Right hindlimb (tissue), 1 donor: Measurements from ENCODE around the gene RIBC1.
A peak's percentile ranks its signal among the peaks of the same experiment; 100 is the strongest.
"Not testable (repeated sequence)": the region's sequence is repeated elsewhere in the genome, so short reads cannot be mapped to it uniquely, and the experiment has no call there.

Experiments used
- DNase-seq: peaks from one replicate; pipeline ENCODE4 v3.0.0-alpha.2; 2018

The RIBC1 gene

DNA sequence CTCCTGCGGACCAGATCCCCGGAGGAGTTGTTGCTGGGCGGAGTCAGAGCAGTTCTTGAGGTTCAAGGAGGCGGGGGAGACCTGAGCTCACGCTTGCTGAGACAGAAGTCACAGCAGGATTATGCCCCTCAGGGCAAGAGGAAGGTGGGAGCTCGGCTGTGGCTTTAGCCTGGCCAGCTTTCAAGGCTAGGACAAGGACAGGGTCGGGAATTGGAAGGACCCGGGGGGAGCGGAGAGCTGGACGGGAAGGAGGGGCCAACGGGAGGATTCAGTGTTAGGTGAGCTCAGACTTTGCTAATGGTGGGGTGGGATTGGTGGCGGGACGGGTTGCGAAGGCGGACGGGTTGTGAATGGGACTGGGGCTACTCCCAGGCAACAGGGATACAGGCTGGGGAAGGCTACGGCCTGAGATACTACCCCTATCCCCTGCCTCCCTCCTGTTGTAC lies at the start of gene RIBC1:
Gene RIBC1 (plus strand): TSS at position 13 of the 446 bp plus-strand sequence. CDS start 3,404 bp downstream, outside the sequence.
- DNase-seq: no peak

DNA sequence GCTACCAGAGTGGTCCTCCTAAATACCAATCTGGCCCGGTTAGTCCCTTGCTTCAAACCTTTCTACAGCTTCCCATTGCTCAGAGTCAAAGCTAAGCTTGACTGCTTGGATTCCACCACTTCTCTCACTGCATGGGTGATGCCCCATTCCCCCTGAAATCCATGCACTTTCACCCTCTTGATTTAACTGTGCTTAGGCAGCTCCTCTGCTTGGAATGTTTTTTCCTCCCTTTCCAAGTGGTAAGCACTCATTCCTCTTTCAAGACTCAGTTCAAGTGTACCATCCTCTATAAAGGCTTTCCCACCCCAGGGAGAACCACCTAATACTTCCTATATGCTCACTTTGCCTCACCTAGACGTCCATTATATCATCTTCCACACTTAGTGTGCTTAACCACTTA lies 49.4 kb upstream of the RIBC1 start:
- no peak for DNase-seq

DNA sequence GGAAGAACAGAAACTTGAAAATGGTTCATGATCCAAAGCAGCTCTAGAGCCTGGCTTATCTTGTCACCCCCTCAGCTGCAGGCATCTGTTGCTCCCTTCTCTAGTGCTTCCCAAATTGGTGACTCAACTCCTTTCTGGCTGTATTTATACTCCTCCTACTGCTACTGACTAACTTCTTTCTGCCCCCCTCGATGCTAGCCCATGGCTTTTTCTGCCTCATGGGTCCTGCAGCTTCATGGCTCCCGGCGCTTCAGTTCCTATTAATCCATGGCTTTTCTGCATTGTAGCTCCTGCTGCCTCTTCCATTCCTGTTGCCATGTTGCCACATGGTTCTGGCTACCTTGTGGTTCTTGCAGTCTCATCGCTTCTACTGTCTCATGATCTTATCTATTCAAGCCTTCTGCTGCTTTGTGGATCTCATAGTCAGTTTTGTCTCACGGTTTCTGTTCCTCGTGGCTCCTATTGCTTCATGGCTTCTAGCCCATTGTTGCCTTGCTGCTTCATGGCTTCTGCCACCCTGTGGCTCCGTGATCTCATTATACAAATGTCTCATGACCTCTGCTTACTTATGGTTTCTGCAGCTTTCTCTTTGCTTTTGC lies 48.4 kb upstream of the RIBC1 start:
- no peak for DNase-seq

DNA sequence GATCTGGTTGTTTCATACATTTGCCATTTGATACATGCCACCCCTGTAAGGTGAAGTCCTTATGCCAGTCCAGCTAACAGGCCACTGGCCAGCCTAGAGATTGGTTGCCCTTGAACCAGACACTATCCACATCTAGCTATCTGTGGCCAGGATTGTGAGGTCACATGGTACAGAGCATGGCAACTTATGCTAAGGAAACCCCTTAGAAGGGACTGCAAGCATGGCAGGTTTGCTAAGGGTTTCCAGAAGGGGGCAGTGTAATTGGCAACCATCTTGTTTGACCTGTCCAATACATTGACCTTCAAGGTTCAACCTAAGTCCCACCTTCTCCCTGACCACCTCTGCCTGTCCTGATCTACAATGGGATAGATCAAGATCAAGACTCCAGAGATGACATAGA lies 47.8 kb upstream of the RIBC1 start:
- no peak for DNase-seq

DNA sequence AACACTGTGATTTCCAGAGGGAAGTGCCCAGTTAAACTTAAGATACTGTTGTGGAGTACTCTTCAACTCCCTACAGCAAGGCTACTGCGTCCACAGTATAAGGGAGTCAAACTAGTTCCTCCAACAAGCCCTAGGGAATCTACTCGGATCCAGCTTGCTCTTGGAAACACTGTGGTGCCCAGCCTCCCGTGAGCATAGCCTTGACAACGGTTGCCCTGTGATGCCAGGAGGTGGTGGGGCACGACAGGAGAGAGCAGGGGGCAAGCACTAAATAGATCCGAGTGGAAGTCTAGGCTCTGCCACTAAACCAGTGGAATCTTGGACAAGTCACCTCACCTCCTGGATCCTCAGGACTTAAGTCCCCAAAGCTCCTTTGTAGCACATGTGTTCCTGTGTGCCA lies 45.8 kb upstream of the RIBC1 start:
- DNase-seq: no peak

DNA sequence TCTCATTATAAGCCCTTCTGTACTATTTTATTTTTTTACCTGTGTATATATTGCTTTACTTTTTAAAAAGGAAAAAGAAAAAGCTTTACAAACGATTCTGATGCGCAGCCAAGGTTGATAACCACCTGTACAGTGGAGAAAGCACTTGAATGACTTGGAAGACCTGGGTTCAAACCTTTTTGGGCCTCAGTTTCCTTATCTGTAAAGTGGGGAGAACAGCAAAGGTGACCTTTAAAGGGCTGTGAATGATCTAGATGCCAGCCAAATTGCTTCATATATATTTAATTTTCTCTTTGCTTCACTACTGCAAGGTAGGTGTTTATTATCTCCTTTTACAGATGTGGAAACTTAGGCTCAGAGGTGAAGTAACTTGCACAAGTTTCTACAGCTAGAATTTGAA lies 45.2 kb upstream of the RIBC1 start:
- no peak for DNase-seq

DNA sequence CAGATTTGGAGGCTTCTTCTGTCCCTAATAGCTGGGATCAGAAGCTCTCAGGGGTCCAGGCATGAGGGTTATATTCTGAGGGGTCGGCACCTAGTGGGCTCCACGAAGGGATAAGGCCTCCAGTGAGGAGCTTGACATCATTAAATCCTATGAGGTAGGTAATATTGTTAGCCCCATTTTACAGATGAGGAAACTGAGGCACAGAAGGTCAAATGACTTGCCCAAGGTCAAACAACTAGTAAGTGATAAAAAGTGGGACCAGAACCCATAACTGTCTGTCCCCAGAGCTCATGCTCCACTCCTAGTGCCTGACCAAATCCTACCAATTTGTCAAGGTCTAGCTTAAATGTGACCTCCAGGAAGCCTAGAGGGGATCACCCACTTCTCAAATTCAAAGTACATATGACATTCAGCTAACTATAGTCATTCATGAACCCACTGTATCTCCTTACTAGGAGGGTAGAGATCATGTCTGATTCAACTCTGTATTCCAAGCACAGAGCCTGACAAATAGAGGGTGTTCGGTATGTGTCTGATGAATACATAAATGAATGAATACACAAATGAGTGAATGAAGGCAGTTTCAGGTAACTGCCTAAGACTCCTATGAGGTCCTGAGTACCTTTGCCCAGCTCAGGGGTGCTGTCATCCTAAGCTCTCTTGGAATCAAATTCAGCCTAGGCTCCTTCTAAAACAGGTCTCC lies 43.5 kb upstream of the RIBC1 start:
- DNase-seq: no peak

DNA sequence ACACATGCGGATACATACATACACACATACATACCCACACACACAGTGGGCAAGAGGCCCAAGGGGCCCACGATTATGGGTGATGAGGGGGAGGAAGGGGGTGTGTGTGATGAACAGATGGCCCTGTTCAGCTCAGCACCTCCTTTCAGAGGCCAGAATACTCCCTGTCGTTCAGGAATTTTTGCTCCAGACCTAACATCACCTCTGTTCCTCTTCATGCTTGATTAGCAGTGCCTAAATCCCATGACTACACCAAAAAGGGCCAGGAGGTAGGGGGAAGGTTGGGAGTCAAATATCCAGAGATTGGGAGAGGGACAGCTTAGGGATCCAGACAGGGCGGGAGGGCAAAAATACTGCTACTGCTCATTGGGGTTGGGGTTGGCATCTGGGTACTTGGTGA lies 42.9 kb upstream of the RIBC1 start:
- no peak for DNase-seq

DNA sequence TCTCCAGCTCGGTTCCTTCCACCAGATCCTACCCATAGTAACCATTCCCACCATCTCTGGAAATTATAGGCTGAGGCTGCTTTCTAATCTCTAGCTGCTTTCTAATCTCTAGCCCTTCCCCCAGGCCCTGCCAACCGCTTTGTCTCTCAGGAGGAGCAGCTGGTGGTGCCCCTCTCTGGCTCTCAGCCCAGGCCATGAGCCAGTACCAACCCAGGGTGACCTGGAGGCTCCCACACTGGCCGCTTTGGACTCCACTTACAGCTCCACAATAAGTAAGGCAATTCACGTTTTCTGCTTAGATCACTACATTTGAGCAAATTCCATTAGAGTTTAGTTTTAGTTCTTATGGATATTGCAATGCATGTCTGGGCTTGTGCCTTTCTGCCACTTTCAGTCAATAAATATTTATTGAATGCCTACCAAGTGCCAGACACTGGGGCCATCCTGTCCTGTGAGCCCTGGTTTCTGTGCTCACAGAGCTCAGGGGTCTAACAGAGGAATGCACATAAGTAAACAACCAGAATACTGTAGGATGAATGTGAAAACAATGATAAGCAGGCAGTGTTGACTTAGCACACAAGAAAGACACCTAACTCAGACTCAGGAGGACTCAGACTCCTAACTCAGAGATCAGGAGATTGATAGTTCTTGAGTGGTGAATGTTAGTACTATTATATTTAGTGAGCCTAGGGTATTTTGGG lies 39.1 kb upstream of the RIBC1 start:
- DNase-seq: no peak

DNA sequence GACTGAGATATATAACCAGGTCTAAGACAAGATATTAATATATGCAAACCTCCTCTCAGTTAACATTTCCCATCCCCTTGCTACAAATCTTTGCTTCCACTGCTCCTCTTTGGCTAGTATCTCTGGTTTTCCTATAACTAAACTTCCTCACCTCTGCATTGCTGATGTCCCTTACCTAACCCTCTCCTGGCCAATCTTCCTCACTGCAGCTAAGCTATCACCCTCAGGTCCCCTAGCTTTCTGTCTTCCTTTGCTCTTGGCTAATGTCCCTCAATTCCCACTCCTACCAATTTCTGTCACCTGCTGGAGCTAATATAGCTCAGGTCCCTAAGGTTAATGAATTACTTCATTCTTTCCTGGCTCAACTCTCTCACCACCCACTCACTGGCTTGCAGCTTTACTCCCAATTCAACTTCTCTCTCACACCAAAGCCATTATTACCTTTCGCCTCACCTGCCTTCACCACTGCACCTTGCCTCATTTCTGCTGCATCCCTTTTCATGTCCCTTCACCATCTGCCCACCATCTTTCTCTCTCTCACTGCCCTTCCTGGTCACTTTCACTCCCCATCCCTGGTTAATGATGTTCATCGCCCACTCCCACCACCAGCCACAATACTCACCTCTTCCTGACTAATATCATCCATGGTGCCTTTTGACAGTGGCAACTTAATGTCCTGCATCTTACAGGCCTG lies 26.9 kb upstream of the RIBC1 start:
- no peak for DNase-seq

DNA sequence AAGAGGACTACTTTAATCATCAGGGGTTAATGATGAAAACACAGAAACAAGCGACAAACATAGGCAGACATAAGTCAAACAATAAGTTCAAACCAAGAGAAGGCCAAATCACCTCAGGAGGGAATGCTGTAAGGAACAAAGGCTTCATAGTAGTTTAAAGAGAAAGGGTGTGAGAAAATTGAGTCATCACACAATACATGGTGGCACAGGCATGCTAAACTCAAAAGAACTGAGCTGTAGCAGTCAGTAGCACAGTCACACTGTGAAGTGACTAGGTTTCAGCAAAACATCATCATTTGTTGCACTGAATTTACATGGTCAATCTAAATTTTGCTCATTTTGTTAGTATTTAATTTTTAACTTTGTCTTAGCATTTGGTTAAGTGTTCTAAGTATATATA lies 24.5 kb upstream of the RIBC1 start:
- no peak for DNase-seq

DNA sequence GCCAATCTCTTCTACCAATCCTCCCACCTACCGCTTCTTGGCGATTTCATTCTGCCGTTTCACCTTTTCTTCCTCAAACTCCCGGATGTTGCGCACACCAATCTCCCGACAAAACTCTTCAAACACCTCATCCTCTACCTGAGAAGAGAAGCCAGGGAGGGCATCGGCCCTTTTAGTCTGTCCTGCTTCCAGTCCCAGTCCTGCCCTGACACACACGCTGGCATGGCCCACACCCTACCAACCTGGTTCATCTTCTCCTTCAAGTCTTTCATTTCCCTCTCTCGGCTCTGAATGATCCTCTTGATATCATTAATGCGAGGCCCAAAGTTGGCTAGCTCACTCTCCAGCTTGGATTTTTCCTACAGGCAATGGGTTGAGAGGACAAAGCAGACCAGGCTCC lies 19.1 kb upstream of the RIBC1 start:
- DNase-seq: no peak

DNA sequence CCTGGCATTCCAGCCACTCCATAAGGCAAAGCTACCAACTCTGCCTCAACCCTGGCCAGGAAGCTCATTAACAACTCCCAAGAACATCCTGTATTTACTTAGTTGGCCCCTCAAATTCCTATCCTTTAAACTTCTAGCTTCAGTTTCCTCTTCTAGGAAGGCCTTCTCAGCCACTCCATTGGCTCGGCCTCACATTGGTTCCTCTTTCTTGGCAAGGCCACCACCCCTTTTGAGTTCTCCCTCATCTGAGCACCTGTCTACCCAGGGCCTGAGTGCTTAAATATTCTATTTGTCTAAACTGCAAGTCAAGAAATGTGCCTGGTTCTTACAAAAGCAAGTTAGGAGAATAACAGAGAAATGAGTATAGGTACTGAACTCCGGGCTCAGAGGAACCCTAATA lies 10.2 kb upstream of the RIBC1 start:
- no peak for DNase-seq

DNA sequence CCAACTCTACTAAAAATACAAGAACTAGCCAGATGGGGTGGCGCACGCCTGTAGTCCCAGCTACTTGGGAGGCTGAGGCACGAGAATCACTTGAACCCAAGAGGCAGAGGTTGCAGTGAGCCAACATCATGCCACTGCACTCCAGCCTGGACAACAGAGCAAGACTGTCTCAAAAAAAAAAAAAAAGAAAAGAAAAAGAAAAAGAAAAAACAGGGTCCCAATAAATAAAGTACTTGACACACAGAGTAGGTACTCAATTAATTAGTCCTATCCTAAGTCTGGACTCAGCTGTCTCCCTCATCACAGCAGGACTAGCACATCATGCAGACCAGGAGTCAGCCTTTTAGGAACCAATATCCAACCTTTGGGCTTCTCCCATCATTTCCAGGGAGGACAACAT lies 2.3 kb upstream of the RIBC1 start:
- not testable (repeated sequence) for DNase-seq

DNA sequence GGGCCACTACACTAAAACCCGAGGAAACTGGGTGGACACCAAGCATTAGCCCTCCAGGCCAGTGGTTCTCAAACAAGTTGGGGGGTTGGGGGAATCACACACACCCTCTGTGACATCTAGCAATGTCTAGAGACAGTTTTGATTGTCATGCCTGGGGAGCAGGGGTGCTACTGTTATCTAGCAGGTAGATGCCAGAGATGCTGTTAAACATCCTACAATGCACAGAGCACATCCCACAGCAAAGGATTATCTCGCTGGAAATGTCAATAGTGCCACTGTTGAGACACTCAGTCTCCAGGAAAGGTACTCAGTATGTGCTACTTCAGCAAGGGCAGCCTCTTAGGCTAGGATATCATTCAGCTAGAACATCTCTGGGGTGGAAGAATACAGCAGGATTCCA lies 1.5 kb upstream of the RIBC1 start:
- no peak for DNase-seq

DNA sequence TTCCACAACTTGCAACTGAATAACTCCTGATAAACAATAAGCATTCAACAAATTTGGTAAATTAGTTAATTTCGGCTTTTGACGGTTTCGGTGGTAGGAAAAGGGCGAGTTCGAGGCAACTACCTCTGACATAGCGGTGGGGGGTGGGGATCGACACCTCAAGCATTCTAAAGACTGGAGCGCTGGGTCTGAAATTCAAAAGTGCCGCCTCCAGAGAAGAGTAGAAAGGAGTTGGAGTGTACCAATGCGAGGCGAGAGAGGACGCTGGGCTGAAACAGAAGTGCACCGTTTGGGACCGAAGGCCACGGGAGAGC lies 944 bp upstream of the RIBC1 start:
- DNase-seq: no peak

DNA sequence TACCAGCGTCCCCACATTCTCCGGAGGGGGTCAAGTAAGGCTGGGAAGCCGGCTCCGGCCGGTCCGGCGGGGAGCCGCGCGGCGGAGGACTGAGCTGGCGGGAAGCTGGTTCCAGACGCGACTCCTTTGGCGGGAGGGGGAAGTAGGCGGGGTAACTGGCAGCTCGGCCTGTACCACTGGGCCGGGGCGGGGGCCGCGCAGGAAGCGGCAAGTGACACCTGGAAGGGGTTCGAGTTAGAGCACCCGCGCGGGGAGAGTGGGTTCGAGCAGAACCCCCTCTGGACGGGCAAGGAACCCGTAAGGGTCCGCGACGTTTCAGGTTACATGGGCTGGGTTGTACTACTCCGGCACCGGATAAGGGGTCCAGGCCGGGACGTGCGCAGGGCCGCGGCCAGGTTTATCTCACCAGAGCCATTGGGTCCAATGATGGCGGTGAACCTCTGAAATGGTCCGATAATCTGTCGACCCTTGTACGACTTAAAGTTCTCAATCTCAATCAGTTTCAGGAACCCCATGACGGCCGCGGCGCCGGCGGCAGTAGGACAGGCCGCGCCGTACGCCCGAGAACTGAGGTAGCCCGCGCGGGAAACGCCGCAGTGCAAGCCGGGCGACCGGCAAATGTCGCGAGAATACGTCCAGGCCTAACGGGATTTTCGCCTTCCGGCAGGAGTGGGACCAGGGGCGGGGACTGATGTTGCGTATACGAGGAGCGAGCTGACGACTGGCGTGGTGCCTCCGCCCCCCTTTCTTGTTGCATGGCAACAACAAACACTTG lies 400 bp upstream of the RIBC1 start, which contains the start of gene SMC1A:
Gene SMC1A (minus strand): TSS at position 569 of the 775 bp plus-strand sequence. CDS start 54 bp downstream, at position 515.
- peak; percentile 98 for DNase-seq

DNA sequence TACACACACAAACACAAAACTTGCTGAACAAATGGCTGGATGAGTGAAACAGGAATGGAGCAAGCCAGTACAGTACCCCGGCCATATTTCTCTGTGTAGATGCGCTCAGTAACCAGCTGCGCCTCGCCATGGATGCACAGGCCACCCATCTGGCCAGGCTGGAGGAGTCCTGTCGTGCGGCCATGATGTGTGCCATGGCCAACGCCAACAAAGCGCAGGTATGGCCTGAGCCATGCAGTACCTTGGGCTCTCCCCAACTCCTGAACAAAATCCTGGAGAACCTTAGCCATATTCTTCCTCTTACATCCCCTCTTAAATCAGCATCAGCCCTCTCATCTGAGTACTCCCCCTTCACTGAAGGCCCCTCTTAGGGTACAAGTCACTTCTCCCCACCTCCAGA lies 7.1 kb downstream of the RIBC1 start:
- DNase-seq: no peak

DNA sequence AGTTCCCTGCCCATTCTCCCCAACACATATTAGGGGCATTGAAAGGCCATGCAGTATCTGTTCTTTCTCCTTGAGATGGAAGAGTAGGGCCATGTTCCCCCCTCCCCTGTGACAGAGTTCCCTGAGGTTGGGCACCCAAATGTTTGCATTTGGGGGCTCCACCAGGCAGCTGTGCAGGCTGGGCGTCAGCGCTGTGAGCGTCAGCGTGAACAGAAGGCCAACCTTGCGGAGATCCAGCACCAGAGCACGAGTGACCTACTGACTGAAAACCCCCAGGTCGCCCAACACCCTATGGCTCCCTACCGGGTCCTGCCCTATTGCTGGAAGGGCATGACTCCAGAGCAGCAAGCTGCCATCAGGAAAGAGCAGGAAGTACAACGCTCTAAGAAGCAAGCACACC lies 7.6 kb downstream of the RIBC1 start:
- no peak for DNase-seq

DNA sequence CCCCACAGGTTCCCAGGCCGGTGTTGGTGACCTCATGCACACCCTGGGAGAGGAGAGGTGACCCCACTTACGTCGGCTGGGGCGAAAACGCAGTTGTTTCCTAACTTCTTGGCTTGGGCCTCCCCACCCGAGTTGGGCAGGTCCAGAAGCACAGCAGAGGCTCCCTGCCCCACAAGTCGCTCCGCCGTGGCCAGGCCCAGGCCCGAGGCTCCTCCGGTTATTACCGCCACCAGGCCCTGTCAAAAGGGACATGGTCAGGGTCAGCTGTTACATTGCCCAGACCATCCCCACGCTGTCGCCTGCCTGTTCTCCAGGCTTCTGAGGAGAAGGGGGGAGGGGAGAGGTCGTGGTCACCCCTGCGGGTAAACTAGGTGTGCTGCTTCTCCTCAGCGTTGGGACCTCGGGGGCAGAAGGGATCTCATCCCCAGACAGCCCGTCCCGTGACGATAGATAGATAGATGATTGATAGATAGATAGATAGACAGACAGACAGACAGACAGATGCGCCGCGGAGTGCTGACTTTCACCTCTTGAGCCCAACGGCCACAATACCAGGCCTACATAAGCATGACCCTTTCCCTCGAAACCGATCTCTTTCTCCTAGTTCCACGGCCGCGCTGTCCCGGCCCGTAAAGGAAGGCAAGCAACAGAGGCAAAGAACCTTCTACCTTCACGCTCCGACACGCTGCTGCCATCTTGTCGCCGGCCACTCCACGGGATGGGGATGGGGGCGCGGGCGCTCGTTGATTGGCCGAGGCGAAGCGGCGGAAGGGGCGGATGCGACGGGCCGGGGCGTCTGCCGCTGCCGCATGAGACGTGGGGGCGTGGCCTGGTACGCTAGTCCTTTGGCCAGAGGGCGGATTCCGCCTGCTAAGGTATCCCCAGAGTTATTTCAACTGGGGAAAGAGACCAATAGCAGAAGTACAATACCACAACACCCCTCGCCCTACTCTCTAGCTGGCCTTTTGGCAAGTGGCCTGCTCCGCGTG lies 11.3 kb downstream of the RIBC1 start, which contains the start of gene HSD17B10:
Gene HSD17B10 (minus strand): TSS at position 720 of the 989 bp plus-strand sequence. CDS start 25 bp downstream, at position 695.
- peak; percentile 90 for DNase-seq

DNA sequence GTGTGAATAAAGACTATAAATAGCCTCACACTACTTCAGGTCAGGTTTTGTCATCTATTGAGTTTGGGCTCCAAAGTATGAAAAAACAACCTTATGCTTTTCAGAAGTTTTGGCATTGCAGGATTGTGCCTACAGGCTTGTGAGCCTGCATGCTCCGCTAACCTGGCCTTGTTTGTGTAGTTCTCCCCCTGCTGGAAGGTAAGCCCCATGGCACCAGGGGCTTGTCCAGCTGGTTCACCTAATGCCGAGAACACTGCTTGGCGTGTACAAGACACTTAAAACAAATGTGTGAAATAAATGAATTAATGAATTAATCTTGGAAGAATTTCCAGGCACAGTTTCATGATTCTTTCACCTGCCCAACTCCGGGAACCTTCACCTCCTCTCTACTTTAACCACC lies 13.3 kb downstream of the RIBC1 start:
- DNase-seq: peak; percentile 34
